GM23338 (cell line): ENCODE results near the gene MBNL3.

Source experiments
- CREB1 ChIP-seq: fragments of 250-450 bp; sonication (Bioruptor Pico); IDR thresholded peaks from 2 replicates; pipeline ENCODE4 v1.5.0; 2020; ENCODE audit warnings: low read depth, mild to moderate bottlenecking, moderate library complexity
- EZH2 ChIP-seq: fragments of 200-600 bp; sonication (generic); IDR thresholded peaks from one replicate; pipeline ENCODE4 v1.8.0; 2017; ENCODE audit warnings: antibody characterized with exemption, mild to moderate bottlenecking, low read depth; ENCODE audit not compliant: unreplicated experiment
- EZH2phosphoT487 ChIP-seq: fragments of 200-600 bp; sonication (generic); IDR thresholded peaks from one replicate; pipeline ENCODE4 v1.8.1; 2018; ENCODE audit warnings: antibody characterized with exemption; ENCODE audit not compliant: unreplicated experiment
- JUNB ChIP-seq: IDR thresholded peaks from one replicate; pipeline ENCODE4 v1.6.1; 2016; ENCODE audit warnings: antibody characterized with exemption; ENCODE audit not compliant: unreplicated experiment
- NANOG ChIP-seq: IDR thresholded peaks from 2 replicates; pipeline ENCODE4 v1.6.1; 2016; ENCODE audit warnings: antibody characterized with exemption, borderline replicate concordance
- POLR2AphosphoS5 ChIP-seq: IDR thresholded peaks from 2 replicates; pipeline ENCODE4 v1.6.1; 2016; ENCODE audit warnings: antibody characterized with exemption, low read depth
- STAT1 ChIP-seq: IDR thresholded peaks from one replicate; pipeline ENCODE4 v1.6.1; 2016; ENCODE audit warnings: antibody characterized with exemption; ENCODE audit not compliant: unreplicated experiment
- ZNF114 ChIP-seq: fragments of 250-450 bp; sonication (Bioruptor Pico); IDR thresholded peaks from 2 replicates; pipeline ENCODE4 v1.5.0; 2020; ENCODE audit warnings: mild to moderate bottlenecking, moderate library complexity
- ZNF331 ChIP-seq: fragments of 250-450 bp; sonication (Bioruptor Pico); IDR thresholded peaks from 2 replicates; pipeline ENCODE4 v1.5.0; 2020; ENCODE audit warnings: low read depth, mild to moderate bottlenecking, moderate library complexity
- TF ChIP-seq, protein P1 (sequence below), 2 experiments: fragments of 200-600 bp in 1 of 2; sonication (generic) in 1 of 2; conservative IDR thresholded peaks; 2 replicates each; pipeline versions ENCODE4 v1.5.1 to v1.6.1; 2016 to 2017; ENCODE audit warnings: antibody characterized with exemption in 2 of 2, low read depth in 2 of 2, mild to moderate bottlenecking in 2 of 2, moderate library complexity in 1 of 2
- TF ChIP-seq, protein P2 (sequence below): IDR thresholded peaks from one replicate; pipeline ENCODE4 v1.6.1; 2018; ENCODE audit warnings: antibody characterized with exemption; ENCODE audit not compliant: unreplicated experiment
- TF ChIP-seq, protein P3 (sequence below): IDR thresholded peaks from 2 replicates; pipeline ENCODE4 v1.6.1; 2016; ENCODE audit warnings: antibody characterized with exemption
- TF ChIP-seq, protein P4 (sequence below): fragments of 250-450 bp; sonication (Bioruptor Pico); IDR thresholded peaks from 2 replicates; pipeline ENCODE4 v1.5.0; 2020; ENCODE audit warnings: mild to moderate bottlenecking, moderate library complexity

DNA sequence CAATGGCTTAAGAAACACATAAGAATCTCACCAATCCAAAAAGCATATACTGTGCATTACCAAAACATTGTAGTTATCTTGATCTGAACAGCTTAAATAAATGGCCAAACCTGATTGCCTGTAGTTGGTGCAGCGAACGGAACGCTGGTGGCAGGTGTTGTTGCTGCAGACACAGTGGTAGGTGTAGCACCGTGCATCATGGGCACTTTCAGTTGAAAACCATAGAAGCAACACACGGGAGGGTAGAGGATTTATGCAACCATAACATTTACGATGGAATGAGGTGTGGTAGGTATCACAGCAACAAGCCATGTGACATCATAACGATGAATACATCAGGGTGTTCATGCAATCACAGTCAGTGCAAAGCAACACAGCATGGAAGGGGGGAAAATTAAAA is 106.8 kb downstream of the MBNL3 start:
- TF ChIP-seq, protein P1, sequence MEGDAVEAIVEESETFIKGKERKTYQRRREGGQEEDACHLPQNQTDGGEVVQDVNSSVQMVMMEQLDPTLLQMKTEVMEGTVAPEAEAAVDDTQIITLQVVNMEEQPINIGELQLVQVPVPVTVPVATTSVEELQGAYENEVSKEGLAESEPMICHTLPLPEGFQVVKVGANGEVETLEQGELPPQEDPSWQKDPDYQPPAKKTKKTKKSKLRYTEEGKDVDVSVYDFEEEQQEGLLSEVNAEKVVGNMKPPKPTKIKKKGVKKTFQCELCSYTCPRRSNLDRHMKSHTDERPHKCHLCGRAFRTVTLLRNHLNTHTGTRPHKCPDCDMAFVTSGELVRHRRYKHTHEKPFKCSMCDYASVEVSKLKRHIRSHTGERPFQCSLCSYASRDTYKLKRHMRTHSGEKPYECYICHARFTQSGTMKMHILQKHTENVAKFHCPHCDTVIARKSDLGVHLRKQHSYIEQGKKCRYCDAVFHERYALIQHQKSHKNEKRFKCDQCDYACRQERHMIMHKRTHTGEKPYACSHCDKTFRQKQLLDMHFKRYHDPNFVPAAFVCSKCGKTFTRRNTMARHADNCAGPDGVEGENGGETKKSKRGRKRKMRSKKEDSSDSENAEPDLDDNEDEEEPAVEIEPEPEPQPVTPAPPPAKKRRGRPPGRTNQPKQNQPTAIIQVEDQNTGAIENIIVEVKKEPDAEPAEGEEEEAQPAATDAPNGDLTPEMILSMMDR (conservative IDR thresholded peaks at IDR 0.05; ENCODE audit: low read depth in 2 of 2), result no peak
- no peak for TF ChIP-seq EZH2
- no peak for TF ChIP-seq POLR2AphosphoS5
- TF ChIP-seq EZH2phosphoT487, result no peak
- TF ChIP-seq, protein P2, sequence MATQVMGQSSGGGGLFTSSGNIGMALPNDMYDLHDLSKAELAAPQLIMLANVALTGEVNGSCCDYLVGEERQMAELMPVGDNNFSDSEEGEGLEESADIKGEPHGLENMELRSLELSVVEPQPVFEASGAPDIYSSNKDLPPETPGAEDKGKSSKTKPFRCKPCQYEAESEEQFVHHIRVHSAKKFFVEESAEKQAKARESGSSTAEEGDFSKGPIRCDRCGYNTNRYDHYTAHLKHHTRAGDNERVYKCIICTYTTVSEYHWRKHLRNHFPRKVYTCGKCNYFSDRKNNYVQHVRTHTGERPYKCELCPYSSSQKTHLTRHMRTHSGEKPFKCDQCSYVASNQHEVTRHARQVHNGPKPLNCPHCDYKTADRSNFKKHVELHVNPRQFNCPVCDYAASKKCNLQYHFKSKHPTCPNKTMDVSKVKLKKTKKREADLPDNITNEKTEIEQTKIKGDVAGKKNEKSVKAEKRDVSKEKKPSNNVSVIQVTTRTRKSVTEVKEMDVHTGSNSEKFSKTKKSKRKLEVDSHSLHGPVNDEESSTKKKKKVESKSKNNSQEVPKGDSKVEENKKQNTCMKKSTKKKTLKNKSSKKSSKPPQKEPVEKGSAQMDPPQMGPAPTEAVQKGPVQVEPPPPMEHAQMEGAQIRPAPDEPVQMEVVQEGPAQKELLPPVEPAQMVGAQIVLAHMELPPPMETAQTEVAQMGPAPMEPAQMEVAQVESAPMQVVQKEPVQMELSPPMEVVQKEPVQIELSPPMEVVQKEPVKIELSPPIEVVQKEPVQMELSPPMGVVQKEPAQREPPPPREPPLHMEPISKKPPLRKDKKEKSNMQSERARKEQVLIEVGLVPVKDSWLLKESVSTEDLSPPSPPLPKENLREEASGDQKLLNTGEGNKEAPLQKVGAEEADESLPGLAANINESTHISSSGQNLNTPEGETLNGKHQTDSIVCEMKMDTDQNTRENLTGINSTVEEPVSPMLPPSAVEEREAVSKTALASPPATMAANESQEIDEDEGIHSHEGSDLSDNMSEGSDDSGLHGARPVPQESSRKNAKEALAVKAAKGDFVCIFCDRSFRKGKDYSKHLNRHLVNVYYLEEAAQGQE, result no peak
- no peak for TF ChIP-seq STAT1
- TF ChIP-seq ZNF114 (CRISPR knock-in tag), result no peak
- TF ChIP-seq CREB1 (CRISPR knock-in tag), result no peak
- TF ChIP-seq, protein P3, sequence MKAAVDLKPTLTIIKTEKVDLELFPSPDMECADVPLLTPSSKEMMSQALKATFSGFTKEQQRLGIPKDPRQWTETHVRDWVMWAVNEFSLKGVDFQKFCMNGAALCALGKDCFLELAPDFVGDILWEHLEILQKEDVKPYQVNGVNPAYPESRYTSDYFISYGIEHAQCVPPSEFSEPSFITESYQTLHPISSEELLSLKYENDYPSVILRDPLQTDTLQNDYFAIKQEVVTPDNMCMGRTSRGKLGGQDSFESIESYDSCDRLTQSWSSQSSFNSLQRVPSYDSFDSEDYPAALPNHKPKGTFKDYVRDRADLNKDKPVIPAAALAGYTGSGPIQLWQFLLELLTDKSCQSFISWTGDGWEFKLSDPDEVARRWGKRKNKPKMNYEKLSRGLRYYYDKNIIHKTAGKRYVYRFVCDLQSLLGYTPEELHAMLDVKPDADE, result no peak
- no peak for TF ChIP-seq ZNF331 (CRISPR knock-in tag)
- TF ChIP-seq NANOG, result no peak
- TF ChIP-seq, protein P4, sequence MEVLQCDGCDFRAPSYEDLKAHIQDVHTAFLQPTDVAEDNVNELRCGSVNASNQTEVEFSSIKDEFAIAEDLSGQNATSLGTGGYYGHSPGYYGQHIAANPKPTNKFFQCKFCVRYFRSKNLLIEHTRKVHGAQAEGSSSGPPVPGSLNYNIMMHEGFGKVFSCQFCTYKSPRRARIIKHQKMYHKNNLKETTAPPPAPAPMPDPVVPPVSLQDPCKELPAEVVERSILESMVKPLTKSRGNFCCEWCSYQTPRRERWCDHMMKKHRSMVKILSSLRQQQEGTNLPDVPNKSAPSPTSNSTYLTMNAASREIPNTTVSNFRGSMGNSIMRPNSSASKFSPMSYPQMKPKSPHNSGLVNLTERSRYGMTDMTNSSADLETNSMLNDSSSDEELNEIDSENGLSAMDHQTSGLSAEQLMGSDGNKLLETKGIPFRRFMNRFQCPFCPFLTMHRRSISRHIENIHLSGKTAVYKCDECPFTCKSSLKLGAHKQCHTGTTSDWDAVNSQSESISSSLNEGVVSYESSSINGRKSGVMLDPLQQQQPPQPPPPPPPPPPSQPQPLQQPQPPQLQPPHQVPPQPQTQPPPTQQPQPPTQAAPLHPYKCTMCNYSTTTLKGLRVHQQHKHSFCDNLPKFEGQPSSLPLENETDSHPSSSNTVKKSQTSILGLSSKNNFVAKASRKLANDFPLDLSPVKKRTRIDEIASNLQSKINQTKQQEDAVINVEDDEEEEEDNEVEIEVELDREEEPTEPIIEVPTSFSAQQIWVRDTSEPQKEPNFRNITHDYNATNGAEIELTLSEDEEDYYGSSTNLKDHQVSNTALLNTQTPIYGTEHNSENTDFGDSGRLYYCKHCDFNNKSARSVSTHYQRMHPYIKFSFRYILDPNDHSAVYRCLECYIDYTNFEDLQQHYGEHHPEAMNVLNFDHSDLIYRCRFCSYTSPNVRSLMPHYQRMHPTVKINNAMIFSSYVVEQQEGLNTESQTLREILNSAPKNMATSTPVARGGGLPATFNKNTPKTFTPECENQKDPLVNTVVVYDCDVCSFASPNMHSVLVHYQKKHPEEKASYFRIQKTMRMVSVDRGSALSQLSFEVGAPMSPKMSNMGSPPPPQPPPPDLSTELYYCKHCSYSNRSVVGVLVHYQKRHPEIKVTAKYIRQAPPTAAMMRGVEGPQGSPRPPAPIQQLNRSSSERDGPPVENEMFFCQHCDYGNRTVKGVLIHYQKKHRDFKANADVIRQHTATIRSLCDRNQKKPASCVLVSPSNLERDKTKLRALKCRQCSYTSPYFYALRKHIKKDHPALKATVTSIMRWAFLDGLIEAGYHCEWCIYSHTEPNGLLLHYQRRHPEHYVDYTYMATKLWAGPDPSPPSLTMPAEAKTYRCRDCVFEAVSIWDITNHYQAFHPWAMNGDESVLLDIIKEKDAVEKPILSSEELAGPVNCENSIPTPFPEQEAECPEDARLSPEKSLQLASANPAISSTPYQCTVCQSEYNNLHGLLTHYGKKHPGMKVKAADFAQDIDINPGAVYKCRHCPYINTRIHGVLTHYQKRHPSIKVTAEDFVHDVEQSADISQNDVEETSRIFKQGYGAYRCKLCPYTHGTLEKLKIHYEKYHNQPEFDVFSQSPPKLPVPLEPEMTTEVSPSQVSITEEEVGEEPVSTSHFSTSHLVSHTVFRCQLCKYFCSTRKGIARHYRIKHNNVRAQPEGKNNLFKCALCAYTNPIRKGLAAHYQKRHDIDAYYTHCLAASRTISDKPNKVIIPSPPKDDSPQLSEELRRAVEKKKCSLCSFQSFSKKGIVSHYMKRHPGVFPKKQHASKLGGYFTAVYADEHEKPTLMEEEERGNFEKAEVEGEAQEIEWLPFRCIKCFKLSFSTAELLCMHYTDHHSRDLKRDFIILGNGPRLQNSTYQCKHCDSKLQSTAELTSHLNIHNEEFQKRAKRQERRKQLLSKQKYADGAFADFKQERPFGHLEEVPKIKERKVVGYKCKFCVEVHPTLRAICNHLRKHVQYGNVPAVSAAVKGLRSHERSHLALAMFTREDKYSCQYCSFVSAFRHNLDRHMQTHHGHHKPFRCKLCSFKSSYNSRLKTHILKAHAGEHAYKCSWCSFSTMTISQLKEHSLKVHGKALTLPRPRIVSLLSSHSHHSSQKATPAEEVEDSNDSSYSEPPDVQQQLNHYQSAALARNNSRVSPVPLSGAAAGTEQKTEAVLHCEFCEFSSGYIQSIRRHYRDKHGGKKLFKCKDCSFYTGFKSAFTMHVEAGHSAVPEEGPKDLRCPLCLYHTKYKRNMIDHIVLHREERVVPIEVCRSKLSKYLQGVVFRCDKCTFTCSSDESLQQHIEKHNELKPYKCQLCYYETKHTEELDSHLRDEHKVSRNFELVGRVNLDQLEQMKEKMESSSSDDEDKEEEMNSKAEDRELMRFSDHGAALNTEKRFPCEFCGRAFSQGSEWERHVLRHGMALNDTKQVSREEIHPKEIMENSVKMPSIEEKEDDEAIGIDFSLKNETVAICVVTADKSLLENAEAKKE (CRISPR knock-in tag), result no peak
- TF ChIP-seq JUNB, result no peak
